ENCODE results near the gene SLC9A3.

The SLC9A3 gene

DNA sequence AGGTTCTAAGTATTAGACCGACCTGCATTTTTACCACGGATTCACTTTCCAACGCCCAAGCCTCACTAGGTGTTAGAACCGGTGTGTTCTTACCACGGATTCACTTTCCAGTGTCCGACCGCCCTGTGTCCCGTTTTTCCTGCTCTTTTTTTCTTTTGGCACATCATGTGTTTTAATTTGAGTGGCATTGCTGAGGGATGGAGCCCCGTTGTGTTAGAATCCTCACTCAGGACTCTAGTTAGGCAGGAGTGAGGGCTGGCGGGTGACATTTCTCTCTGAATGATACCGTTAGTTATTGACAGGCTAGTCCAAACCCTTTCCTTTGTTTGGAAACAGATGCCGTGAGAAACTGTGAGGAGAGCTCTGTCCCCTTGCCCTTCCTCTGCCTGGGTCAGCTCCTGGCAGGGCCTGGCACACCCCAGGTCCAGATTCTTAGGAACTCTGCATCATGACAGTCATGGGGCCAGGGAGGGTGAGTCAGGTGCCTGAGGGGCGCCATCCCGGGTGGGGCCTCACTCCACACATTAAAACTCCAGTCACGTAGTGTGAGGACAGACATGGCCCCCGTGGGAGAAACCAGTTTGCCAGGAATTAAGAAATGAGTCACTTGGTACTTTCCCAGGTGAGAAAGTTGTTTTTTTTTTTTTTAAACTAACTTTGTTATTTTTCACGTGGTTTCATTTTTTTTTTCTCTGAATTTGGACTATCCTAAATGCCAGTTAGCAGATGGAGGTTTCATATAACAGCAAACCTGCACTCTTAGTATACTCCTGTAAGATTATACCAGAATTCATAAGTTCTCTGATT, 65.5 kb downstream of the SLC9A3 start:
- peak; percentile 69 for DNase-seq (ENCODE audit: low read depth)

DNA sequence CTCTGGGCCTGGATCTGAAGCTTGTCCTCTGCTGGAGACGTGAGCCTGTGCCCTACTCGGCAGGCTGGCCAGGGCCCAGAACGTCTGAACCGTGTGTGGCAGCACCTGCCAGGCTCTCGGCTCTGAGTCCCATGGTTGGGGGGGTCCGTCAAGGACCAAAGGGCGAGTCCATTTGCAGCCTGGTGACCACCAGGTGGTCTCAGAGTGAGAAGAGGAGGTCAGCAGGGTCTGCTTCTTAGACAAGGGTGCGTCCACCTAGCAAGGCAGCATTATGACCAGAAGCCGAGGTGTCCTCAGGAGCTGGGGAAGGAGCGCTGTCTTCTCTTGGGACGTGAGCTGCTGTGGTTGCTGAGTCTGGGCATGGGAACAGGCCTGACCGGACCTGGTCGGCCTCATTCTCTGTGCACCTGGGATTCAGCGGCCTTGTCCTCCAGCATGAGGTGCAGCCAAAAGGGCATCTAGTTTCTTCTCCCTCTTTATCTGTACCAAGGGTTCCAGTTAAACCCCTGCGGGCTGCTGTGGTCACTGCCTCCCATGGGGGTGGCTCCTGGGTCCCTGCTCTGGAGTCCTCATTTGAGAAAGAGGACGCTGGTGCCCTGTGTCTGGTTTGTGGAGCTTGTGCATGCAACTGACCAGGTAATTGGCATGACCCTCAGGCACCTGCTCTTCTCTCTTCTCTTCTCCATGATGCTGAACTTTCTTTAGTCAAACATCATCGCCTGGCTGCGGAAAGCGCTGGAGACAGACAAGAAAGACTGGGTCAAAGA, 66.9 kb downstream of the SLC9A3 start:
- no peak for DNase-seq (ENCODE audit: low read depth)

DNA sequence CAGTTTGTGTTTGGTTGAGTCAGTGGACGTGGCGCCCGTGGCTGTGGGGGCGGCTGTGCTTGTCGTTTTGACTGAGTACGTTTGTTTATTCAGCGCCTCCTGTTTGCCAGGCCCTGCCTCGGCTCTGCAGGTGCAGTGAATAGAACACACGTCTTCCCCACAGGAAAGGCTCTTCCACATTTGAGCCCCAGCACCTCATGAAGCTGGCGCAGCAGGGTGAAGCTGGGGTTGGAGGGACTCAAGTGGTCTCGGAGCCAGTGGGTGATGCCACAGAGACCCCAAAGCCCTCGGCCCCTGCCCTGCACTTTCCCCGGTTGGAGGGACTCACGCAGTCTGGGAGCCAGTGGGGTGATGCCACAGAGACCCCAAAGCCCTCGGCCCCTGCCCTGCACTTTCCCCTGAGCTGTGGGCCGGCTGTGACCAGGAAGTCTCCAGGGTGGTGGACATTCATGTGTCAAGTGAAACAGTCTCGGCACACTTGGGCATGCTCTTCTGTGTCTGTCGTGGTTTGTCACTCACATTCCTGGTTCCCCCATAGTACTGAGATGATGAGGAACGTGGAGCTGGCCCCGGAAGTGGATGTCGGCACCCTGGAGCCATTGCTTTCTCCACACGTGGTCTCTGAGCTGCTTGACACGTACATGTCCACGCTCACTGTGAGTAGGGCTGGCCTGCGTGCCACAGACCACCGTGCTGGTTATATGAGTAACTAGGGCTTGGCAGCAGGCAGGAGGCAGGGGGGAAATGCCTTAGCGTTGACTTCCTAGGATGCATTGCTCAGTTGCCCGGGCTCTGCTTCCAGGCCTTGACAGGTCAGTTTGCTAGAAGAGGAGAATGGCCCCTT, 67.7 kb downstream of the SLC9A3 start:
- DNase-seq (ENCODE audit: low read depth), result no peak

DNA sequence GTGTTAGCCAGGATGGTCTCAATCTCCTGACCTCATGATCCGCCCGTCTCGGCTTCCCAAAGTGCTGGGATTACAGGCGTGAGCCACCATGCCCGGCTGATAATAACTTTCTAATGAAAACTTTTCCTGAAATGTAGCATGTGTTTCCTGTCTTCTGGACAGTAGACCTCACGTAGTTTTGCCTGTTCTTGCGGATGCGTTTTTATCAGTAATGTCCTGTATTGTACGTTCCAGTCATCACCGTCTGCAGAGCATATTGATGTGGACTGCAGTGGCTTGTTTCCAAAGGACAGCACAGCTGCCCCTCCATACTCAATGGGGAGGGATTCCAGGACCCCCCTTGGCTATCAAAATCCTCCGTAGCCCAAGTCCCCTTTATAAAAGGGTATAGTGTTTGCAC, 68.4 kb downstream of the SLC9A3 start:
- DNase-seq (ENCODE audit: low read depth), result no peak

DNA sequence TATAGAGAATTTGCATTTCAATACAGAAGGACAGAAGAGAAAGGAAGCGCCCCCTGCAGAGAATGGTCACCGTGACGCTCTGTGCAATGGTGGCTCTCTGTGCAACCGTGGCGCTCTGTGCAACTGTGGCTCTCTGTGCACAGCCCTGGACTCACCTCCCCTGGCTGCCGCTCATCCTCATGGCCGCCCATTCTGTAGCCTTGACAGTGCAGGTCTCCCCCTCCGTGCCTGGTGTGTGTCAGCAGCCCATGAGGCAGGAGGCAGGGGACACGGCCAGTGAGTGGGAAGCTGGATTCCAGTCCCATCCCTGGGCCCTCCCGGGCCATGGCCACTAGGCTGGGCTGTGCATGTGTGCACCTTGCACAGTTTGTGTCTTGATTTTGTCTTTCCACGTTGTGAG, 69.3 kb downstream of the SLC9A3 start:
- no peak for DNase-seq (ENCODE audit: low read depth)

DNA sequence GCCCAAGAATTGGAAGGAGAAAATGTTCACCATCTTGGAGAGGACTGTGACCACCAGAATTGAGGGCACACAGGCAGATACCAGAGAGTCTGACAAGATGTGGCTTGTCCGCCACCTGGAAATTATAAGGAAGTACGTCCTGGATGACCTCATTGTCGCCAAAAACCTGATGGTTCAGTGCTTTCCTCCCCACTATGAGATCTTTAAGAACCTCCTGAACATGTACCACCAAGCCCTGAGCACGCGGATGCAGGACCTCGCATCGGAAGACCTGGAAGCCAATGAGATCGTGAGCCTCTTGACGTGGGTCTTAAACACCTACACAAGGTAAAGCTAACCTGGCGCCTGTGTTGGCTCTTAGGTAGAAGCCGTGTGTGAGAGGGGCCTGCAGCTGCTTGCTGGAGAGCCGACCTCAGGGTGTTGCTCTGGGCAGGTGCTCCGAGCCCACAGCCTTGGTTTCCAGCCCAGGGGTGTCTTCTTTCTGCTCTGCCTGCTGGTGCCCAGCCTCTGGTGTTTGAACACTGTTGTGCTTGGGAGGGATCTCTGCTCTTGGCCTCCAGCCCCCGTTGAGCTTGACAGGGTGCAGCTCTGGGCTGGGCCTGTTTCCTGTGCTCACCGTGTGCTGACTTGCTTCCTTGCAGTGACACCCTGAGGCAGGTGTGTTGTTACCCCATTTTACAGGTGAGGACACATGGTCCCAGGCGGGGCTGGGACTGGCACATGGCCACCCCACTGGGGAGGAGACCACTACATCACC, 70.3 kb downstream of the SLC9A3 start:
- DNase-seq (ENCODE audit: low read depth), result no peak

DNA sequence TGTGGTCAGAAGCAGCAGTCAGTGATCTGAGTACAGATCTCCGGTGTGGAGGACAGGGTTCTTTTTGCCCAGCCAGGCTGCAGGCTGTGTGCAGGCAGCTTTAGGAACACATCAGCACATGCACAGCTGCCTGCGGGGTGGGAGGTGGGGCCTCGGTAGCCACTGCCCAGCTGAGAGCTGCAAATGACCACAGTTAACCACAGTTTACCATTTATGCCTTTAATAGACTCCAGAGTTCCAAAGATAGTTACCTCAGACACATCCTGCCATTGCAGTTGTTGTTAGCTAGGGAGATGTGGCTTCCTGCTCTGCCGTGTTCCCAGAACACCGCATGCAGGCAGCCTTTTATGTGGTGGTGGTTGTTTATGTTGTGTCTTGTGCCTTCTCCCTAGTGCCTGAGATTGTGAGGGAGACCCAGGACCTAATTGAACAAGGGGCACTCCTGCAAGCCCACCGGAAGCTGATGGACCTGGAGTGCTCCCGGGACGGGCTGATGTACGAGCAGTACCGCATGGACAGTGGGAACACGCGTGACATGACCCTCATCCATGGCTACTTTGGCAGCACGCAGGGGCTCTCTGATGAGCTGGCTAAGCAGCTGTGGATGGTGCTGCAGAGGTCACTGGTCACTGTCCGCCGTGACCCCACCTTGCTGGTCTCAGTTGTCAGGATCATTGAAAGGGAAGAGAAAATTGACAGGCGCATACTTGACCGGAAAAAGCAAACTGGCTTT, 71.1 kb downstream of the SLC9A3 start:
- no peak for DNase-seq (ENCODE audit: low read depth)

DNA sequence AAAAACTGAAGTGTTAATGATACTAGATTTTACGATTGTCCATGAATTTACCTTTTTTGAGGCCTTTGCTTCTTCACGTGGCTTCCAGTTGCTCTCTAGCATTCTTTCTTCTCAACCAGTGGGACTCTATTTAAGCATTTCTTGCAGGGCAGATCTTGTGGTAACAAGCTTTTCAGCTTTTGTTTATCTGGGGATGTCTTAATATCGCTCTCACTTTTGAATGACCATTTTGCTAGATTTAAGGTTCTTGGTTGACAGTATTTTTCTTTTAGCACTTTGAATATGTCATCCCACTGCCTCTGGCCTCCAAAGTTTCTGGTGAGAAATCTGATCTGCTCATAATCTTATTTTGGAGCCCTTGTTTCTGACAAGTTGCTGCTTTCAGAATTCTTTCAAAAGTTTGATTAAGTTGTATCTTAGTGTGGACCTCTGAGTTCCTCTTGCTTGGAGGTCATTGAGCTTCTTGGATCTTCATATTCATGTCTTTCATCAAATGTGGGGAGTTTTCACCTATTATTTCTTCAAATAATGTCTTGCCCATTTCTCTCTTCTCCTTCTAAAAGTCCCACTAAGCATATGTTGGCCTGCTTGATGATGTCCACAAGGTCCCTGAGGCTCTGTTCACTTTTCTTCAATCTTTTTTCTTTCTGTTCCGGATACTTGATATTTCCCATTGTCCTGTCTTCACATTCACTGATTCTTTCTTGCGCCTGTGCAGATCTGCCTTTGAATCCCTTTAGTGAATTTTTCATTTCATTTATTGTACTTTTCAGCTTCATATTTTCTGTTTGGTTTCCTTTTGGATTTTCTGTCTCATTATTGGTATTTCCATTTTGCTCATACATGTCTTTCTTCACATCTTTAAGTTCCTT, 72.4 kb downstream of the SLC9A3 start:
- no peak for DNase-seq (ENCODE audit: low read depth)

DNA sequence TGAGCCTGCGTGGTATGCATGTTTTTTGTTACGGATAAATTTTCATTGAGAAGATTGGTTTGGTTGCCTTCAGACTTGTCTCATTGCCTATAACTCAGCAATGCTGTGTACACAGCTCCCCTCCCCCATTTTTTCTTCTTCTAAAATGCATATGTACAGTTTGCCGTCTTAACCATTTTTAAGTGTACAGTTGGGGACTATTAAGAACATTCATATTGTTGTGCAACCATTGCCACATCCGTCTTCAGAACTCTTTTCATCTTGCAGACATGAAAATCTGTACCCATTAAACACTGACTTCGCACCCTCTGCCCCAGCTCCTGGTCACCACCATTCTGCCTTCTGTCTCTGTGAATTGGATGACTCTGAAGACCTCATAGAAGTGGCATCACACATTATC, 75.1 kb downstream of the SLC9A3 start:
- no peak for DNase-seq (ENCODE audit: low read depth)

DNA sequence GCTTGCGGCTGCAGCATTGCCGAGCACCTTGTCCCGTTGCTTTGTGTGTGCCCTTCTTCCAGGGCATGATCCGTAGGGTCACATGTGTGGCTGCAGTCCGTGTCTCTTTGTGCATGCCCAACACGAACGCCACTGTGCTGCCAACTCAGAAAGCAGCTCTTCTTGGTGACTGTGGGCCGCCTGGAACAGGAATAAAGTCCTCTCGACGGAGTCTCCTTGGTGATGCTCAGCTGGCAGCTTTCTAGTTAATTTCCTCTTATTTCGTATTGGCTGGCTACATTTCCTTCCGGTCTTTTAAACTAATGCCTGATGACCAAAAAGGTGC, 75.5 kb downstream of the SLC9A3 start:
- no peak for DNase-seq (ENCODE audit: low read depth)

DNA sequence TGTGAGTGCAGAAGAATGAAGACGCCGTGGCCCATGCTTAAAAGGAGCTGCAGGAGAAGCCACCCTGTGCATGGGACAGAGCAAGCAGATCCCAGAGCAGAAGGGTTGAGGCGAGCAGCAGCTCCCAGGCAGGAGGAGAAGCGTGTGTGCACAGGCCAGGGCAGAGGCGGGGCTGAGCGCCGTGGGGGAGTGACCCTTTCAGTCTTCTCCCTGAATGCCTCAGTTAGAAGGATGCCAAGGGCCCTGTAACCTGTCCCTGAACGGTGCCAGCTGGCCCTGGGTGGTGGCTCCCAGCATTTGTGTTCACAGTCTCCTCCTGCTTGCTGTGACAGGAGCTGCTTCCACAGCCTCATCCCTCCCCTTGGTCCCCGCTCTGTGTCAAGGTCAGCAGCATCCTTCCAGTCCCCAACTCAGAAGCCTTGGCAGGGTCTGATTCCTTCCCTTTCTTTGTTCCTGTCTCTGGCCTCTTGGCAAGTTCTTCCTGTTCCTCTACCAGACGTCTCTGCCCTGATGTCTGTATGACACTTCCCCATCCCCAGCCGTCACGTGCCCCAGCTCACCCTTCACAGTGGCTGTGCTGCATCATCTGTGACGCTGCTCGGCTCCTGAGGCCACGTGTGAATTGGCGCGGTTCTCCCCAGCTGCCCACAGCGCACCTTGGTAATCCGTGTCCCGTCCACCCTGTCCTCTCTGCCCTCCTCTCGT, 76.0 kb downstream of the SLC9A3 start:
- no peak for DNase-seq (ENCODE audit: low read depth)

DNA sequence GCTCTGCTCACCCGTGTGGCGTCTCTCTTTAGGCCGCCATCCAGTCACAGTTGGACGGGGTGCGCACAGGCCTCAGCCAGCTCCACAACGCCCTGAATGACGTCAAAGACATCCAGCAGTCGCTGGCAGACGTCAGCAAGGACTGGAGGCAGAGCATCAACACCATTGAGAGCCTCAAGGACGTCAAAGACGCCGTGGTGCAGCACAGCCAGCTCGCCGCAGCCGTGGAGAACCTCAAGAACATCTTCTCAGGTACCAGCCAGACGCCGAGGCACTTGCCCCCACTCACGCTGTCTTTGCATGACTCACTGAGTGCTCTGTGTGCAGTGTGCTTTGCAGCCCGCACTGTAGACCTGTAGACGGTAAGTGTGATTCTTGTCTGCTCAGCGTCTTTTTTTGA, 76.7 kb downstream of the SLC9A3 start:
- DNase-seq (ENCODE audit: low read depth), result no peak

DNA sequence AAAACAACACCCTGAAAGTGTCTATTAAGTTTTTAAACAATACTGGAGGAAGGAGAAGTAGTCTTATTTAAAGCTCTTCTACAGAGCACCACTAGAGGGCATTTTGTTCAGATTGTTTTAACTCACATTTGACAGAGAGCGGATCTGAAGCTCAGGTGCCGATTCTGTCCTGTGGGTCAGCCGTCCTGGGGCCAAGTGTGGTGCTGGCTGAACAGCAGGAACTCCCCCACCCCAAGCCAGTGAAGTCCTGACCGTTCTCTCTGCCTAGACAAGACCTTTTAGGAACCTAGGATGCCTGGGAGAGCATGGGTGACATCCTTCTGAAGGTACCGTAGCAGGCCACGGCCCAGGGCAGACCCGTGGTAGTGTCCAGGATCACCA, 77.4 kb downstream of the SLC9A3 start:
- no peak for DNase-seq (ENCODE audit: low read depth)

DNA sequence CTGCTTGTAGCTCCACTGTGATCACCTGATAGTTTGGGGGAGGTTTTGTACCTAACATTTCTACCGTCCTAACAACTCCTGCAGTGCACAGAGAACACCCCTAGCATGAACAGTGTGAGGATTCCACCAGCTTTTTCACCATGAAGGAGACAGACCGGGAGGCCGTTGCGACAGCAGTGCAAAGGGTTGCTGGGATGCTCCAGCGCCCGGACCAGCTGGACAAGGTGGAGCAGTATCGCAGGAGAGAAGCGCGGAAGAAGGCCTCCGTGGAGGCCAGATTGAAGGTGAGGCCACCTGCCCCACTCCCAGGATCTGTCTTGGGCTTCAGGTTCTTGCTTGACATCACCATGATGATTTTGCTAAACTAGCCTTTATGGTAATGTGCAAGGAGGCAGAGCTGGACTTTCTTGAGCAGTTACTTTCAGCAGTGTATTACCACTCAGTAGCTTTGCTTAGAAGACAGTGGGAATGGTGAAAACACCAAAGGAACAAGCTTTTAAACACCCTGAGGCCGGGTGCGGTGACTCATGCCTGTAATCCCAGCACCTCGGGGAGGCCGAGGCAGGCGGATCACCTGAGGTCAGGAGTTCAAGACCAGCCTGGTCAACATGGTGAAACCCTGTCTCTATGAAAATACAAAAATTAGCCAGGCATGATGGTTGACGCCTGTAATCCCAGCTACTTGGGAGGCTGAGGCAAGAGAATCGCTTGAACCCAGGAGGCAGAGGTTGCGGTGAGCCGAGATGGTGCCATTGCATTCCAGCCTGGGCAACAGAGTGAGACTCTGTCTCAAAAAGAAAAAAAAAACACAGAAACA, 78.0 kb downstream of the SLC9A3 start:
- no peak for DNase-seq (ENCODE audit: low read depth)

DNA sequence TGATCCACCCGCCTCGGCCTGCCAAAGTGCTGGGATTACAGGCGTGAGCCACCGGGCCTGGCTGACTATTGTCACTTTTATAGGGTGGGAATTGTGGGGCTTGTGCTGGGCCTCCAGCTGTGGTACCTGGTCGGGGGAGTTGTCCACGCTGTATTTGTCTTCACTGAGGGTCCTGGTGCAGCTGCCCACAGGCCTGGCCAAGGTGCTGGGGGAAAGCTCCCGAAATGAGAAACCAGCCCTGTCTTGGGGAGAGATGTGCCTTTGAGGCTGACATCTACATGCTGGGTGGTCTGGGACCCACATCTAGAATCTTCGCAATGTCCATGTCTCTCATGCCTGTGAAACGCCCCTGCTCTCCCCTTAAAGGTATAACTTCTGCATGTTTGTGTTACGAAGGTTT, 78.7 kb downstream of the SLC9A3 start:
- no peak for DNase-seq (ENCODE audit: low read depth)

DNA sequence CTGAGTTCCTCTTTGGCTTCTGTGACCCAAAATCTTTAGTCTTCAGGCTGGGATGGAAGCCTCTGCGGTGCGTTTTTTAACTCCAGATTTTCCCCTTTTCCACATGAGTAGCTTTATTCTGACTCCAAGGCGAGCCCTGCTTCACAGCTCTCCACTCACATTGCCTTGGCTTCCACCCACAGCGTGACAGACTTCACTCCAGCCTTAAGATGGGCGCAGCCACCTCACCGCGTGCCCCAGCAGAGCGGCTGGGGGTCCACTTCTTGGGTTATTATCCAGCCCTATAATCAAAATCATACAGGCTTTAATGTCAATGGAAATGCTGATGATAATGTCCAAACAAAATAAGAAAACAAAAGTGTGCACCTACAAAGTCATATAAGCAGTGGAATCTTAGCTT, 80.0 kb downstream of the SLC9A3 start:
- no peak for DNase-seq (ENCODE audit: low read depth)

DNA sequence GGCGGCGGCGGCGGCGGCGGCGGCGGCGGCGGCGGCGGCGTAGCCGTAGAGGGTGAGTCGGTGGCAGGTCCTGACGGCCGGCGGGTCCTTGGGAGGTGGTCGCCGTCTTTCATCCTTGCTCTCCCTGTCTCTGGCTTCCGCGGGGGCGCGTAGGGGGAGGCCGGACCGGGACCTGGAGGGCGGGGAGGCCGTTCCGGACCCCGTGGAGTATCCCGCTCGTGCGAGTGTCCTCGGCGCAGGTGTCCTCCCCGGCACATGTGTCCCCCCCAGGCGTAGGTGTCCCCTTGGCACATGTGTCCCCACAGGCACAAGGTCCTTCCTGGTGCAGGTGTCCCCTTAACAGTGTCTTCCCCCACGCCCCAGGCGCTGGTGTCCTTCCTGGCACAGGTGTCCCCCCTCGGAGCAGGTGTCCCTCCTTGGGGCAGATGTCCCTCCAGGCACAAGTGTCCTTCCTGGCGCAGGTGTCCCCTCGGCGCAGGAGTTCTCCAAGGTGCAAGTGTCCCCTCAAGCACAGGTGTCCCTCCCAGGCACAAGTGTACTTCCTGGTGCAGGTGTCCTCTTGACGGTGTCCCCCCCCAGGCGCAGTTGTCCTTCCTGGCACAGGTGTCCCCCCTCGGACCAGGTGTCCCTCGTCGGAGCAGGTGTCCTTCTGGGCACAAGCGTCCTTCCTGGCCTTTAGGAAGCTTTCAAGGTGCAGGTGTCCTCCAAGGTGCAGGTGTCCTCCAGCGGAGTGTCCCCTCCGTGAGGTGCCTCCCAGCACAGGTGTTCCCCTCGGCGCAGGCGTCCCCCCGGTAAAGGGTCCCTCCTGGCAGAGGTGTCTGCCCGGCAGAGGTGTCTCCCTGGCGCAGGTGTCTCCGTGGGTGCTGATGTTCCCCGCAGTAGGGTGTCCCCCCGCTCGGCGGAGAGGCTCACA, 80.8 kb downstream of the SLC9A3 start:
- DNase-seq (ENCODE audit: low read depth), result no peak

Data from activated T-cell treated with anti-CD3 and anti-CD28 coated beads for 48 hours (primary cell).